Hematopoietic multipotent progenitor cell treated with erythropoietin and hydrocortisone succinate and interleukin-3 and kit ligand, for 6 days (in vitro differentiated cells): ENCODE measurements around the gene ICOSLG.
"Not testable (repeated sequence)": the region's sequence is repeated elsewhere in the genome, so short reads cannot be mapped to it uniquely, and the experiment has no call there.

ENCODE experiments used
- DNase-seq: peaks from one replicate; pipeline ENCODE4 v3.0.0-alpha.2; 2015

Gene ICOSLG

DNA sequence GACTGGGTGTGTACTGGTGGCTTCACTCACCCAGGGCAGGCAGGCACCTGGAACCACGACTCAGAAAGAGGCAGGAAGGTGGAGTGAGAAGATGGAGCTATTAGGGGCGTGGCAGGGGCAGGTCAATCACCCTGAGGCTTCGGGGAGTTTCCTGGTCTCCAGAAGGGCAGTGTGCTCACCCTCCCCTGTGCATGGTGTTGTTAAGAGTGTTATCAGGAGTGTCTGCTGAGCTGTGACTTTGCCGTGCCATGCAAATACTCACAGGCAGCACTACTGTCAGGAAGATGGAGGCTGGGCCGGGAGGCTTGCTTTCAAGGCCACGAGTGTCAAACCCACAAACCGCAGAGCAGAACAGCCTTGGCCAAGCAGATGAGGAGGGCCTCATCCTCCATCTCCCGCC, 22.3 kb downstream of the ICOSLG start:
- not testable (repeated sequence) for DNase-seq

GRCh38 chr21:44211978-44212377, 28.8 kb downstream of the ICOSLG start:
- DNase-seq, result not testable (repeated sequence)

DNA sequence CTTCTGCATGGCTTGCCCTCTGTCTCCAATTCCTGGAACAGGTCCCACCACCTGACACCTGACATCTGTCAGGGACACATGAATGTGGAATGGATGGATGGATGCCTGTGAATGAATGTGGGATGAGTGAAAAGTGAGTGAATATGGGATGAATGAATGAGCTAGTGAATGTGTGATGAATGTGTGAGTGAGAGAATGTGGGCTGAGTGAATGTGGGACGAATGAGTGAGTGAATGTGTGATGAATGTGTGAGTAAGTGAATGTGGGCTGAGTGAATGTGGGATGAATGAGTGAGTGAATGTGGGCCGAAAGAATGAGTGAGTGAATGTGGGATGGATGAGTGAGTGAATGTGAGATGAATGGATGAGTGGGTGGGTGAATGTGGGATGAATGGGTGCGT, 29.2 kb downstream of the ICOSLG start:
- DNase-seq, result not testable (repeated sequence)

DNA sequence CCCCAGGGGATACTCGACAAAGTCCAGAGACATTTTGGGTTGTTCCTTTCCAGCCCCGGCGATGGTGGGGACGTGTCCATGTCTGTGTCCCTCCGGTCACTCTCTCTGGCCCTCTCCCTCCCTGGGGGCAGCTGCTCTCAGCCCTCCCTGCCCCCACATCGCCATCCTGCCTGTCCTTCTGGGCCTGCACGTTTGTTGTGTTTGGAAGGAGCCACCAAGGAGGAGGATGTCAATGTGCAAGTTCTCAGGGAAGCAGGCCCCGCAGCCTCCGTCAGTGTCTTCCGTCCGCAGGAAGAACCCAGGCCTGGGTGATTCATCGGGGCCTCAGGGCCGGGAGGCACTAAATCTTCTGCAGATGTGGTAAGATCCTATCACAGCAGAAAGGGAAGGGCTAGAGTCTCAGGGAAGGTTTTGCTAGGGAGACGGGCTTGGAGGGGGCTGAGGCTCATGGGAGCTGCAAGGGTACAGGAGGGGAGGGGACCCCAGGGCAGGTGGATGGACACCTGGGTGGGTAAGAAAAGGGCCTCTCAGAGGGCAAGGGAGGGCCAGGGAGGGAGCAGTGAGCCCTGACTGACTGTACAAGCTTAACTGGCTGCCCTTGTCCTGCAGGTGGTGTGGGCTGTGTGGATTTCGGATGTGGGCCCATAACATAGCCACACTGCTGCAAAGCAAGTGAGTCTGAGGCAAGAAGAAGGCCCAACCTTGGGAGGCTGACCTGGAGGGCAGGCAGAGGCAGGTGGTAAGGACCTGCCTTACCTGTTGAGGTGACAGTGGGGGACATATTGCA, 32.7 kb downstream of the ICOSLG start:
- DNase-seq, result peak; percentile 0

- DNase-seq, result not testable (repeated sequence)
These were observed 33.8 kb downstream of the ICOSLG start for GRCh38 chr21:44206698-44207676.

GRCh38 chr21:44206187-44206586, 34.6 kb downstream of the ICOSLG start:
- not testable (repeated sequence) for DNase-seq

DNA sequence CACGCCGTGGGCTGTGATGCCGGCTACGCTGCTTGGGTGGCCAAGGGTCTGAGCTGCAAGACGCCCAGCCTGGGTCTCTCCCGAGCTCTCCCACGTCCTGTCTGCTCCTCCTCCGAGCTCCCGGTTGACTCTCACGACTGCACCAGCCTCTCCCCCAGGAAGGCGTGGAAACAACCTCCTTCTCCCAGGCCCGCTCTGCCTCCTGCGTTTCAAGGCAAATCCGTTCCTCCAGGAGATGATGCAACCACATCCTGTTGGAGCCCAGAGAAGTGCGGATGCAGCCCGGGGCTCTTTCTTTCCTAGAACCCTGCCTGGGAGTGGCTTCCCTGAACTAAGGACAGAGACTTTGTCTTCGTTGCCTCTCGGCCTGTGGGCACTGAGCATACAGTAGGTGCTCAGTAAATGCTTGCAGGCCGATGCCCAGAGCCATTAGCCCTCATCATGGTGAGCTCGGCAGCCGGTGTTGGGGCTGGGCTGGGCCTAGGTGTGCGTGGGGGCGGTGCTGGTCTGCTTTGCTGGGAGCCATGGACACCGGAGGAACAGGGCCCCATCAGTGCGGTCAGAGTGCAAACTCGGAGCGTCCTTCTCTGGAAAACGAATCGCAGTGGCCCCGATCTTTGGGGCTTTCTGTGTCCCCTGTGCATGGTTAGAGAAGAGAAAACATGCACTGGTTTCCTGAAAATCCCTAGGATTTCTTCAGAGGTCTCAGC, 38.0 kb downstream of the ICOSLG start:
- DNase-seq, result not testable (repeated sequence)

- not testable (repeated sequence) for DNase-seq
These were observed 40.7 kb downstream of the ICOSLG start for GRCh38 chr21:44199997-44200396.

DNA sequence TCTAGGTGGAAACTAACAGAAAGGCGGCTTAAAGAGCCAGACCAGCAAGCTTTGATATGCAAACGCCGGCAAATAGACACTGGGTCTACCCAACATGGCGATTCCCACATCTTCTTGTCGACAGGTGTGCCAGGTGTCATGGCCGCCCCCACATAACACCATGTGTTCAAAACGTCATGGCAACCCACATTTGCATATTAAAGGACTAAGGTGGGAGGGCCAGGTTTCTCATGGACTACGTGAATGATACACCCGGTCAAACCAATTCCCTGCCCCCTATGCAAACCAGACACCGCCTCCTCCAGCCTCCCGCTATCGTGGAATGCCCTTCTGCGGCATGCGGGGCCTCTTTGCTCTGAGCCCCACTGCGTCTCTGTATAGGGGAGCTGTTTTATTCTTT, 41.3 kb downstream of the ICOSLG start:
- no peak for DNase-seq

GRCh38 chr21:44197156-44197516, 43.6 kb downstream of the ICOSLG start:
- not testable (repeated sequence) for DNase-seq

- DNase-seq, result peak; percentile 59
These were observed 44.3 kb downstream of the ICOSLG start for GRCh38 chr21:44196212-44197155.

DNA sequence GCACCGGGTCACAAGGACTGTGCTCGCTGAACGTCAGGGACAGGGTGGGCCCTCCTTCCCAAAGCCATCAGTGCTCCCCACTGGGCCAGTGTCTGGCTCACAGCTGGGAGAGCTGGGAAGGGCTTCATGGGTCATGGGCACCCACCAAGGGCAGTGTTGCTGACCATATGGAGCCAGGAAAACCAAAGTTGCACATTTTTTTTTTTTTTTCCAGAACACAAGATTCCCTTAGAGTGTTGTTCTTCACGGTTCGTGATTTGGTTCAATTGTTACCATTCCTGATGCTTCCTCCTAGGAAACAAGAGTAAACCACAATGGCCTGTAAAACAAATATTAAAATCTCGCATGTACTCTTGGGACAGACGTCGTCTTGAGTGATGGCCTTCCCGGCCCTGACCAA, 45.9 kb downstream of the ICOSLG start:
- DNase-seq, result not testable (repeated sequence)

GRCh38 chr21:44194451-44194850, 46.3 kb downstream of the ICOSLG start:
- DNase-seq, result not testable (repeated sequence)

GRCh38 chr21:44193108-44193507, 47.6 kb downstream of the ICOSLG start:
- DNase-seq, result not testable (repeated sequence)

DNA sequence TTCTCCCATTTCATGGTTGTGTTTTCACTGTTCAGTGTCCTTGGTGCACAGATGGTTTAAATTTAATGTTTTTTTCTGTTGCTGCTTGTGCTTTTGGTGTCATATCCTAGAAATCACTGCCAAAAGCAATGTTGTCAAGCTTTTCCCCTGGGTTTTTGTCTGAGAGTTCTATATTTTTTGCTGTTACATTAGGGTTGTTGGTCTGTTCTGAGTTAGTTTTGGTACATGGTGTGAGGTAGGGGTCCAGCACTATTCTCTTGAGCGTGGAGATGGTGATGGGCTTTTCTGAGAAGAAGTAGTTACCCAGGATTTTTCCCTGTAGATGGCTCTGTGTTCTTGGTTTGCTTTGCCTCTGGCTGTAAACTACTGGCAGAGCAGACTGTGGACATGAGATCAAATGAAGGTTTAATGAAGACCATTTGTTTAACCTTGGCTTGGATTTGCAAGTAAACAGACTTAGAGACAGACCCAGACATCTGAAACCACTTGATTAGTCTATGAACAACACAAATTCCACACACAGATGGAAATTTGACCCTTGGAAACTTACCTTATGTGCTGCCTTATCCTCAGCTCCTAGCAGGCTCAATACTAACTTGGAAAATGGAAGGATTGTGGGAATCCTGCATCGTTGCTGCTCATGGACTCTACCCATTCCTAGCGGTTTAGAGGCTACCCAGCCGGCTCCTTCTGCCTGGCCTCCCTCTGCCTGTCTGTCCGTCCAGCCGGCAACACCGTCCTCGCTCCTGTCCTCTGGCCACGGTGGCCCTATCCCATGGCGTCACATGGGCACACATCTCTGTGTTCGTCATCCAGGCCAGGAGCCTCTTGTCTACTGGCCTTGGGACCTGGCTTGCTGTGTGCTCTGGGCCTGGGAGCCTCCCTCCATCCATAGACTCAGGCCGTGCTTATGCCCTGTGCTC, 50.1 kb downstream of the ICOSLG start:
- DNase-seq, result not testable (repeated sequence)

- not testable (repeated sequence) for DNase-seq
These were observed 55.9 kb downstream of the ICOSLG start for GRCh38 chr21:44184862-44185261.

DNA sequence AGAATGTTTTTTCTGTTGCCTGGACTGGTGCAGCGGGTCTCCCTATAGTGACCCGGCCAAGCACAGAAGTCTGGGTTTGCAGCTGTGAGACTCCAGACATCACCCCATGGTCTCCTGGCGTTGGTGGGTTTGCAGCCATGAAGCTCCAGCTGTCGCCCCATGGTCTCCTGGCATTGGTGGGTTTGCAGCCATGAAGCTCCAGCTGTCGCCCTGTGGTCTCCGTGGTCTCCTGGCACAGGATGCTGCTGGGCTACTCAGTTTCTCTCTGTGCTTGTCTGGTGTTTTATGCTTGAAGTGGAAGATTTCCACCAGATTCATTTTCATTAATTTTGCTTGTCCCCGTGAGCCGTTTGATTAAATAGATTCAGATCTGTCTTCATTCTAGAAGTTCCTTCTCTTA, 58.5 kb downstream of the ICOSLG start:
- DNase-seq, result not testable (repeated sequence)

DNA sequence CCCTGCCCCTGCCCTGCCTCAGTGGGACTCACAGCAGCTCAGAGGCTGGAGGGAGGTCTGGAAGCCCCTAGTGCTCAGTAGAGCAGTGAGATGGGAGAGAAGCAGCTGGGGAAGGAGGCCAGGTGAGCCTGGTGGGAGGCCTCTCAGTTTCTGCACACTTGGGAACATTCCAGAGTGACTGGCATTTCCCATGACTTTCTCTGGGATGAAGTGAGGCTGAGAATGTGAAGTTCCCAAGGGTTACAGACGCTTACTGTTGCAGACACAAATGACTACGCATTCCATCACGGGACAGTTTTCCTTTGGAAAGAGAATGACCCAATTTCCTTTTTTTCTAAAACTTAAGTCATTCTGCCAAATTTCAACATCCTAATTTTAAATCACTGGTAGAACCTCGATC, 59.2 kb downstream of the ICOSLG start:
- not testable (repeated sequence) for DNase-seq

- DNase-seq, result not testable (repeated sequence)
These were observed 64.6 kb downstream of the ICOSLG start for GRCh38 chr21:44176127-44176526.

DNA sequence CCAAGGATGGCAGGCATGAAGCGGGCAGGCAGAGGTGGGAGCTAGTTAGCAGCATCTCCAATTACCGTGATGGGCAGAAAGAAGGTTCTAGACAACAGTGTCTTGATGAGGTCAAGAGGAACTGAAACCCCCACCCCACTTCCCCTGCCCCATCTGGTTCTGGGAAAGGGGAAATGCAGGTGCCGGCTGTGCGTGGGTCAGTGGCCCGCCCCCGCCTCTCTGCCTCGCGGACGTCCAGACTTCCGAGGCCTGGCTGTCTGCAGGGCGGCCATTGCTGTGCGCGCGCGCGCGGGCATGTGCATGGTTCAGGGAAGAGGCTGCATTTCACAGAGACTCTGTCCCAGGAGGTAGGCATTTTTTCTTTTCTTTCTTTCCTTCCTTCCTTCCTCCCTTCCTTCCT, 65.6 kb downstream of the ICOSLG start:
- not testable (repeated sequence) for DNase-seq
